ENCODE results near the gene KCNC1. TPM values are rescaled to one million over a fixed set of nuclear protein-coding genes. Genes with fewer than 3 reads are reported as not detected.

Gene KCNC1
- total RNA-seq, 4 donors from 2014 or later, result not detected

- no peak for TF ChIP-seq EP300 (IDR thresholded peaks at IDR 0.05)
- no peak for TF ChIP-seq POLR2A (IDR thresholded peaks at IDR 0.05)
- TF ChIP-seq POLR2AphosphoS5 (IDR thresholded peaks at IDR 0.05), result no peak
- TF ChIP-seq CTCF (IDR thresholded peaks at IDR 0.05), result no peak
- peak in 1 of 2 donors; percentile 74 for DNase-seq (ENCODE audit: low spot score in 2 of 2)
- Histone ChIP-seq H3K36me3 (no peaks in the 10 kb centered on the region), H3K4me1 (peaks cover 10% of the 10 kb centered on the region), H3K9me3 (no peaks in the 10 kb centered on the region), H3K27ac (no peak overlapping the region), H3K4me3 (no peak overlapping the region), H3K27me3 (peaks cover 64% of the 10 kb centered on the region)
- WGBS, result 66% methylated on average over 6 of the region's 6 CpGs
Observed at GRCh38 chr11:17739945-17740338, 5.4 kb downstream of the KCNC1 start.

- DNase-seq (ENCODE audit: low spot score in 2 of 2), result no peak
- TF ChIP-seq POLR2AphosphoS5 (IDR thresholded peaks at IDR 0.05) (no peak), POLR2A (IDR thresholded peaks at IDR 0.05) (no peak), CTCF (IDR thresholded peaks at IDR 0.05) (no peak), EP300 (IDR thresholded peaks at IDR 0.05) (no peak)
- Histone ChIP-seq H3K36me3 (no peaks in the 10 kb centered on the region), H3K9me3 (no peaks in the 10 kb centered on the region), H3K4me1 (peaks cover 2% of the 10 kb centered on the region), H3K27ac (no peak overlapping the region), H3K4me3 (no peak overlapping the region), H3K27me3 (peaks cover 59% of the 10 kb centered on the region)
- WGBS, result 73% methylated on average over 6 of the region's 7 CpGs
Observed at GRCh38 chr11:17740649-17741235, 6.2 kb downstream of the KCNC1 start.

GRCh38 chr11:17741487-17741886 is 6.9 kb downstream of the KCNC1 start:
- 91% methylated on average over 10 of the region's 10 CpGs for WGBS
- Histone ChIP-seq H3K27me3 (peaks cover 53% of the 10 kb centered on the region), H3K4me1 (no peaks in the 10 kb centered on the region), H3K4me3 (no peak overlapping the region), H3K36me3 (no peaks in the 10 kb centered on the region), H3K9me3 (no peaks in the 10 kb centered on the region), H3K27ac (no peak overlapping the region)
- DNase-seq (ENCODE audit: low spot score in 2 of 2), result peak in 1 of 2 donors; percentile 30
- no peak for TF ChIP-seq POLR2AphosphoS5 (IDR thresholded peaks at IDR 0.05)
- no peak for TF ChIP-seq EP300 (IDR thresholded peaks at IDR 0.05)

- no peak overlapping the region for H3K4me3 ChIP-seq
- no peaks in the 10 kb centered on the region for H3K36me3 ChIP-seq
- H3K9me3 ChIP-seq, result no peaks in the 10 kb centered on the region
- 83% methylated on average over 3 of the region's 5 CpGs for WGBS
- no peaks in the 10 kb centered on the region for H3K4me1 ChIP-seq
- TF ChIP-seq CTCF (IDR thresholded peaks at IDR 0.05) (no peak), EP300 (IDR thresholded peaks at IDR 0.05) (no peak), POLR2A (IDR thresholded peaks at IDR 0.05) (no peak), POLR2AphosphoS5 (IDR thresholded peaks at IDR 0.05) (no peak)
- peaks cover 48% of the 10 kb centered on the region for H3K27me3 ChIP-seq
- H3K27ac ChIP-seq, result no peak overlapping the region
- peak in 1 of 2 donors; percentile 31 for DNase-seq (ENCODE audit: low spot score in 2 of 2)
Observed at GRCh38 chr11:17742019-17742418, 7.4 kb downstream of the KCNC1 start.

GRCh38 chr11:17743026-17743807 is 8.6 kb downstream of the KCNC1 start:
- no peak overlapping the region for H3K27ac ChIP-seq
- H3K9me3 ChIP-seq, result no peaks in the 10 kb centered on the region
- TF ChIP-seq POLR2AphosphoS5 (IDR thresholded peaks at IDR 0.05), result no peak
- no peak for TF ChIP-seq CTCF (IDR thresholded peaks at IDR 0.05)
- H3K4me1 ChIP-seq, result no peaks in the 10 kb centered on the region
- no peak for DNase-seq (ENCODE audit: low spot score in 2 of 2)
- no peak overlapping the region for H3K4me3 ChIP-seq
- no peaks in the 10 kb centered on the region for H3K36me3 ChIP-seq
- H3K27me3 ChIP-seq, result peaks cover 47% of the 10 kb centered on the region
- 91% methylated on average over 13 of the region's 13 CpGs for WGBS
